Body of pancreas (tissue), 4 donors: ENCODE data around the gene AP3M1.

Experiments used
- POLR2A ChIP-seq, 3 donors: fragments of 450-650 bp; IDR thresholded peaks; one replicate each; pipeline ENCODE4 v1.6.1; 2016; ENCODE audit warnings: antibody characterized with exemption in 3 of 3, mild to moderate bottlenecking in 2 of 3
- TF ChIP-seq, protein P1 (sequence below), 7 experiments: fragments of 450-650 bp in 4 of 7; fragments of 200-600 bp in 3 of 7; sonication (generic) in 3 of 7; IDR thresholded peaks; one replicate each; pipeline ENCODE4 v1.5.1; 2016 to 2019; ENCODE audit warnings: antibody characterized with exemption in 7 of 7

DNA sequence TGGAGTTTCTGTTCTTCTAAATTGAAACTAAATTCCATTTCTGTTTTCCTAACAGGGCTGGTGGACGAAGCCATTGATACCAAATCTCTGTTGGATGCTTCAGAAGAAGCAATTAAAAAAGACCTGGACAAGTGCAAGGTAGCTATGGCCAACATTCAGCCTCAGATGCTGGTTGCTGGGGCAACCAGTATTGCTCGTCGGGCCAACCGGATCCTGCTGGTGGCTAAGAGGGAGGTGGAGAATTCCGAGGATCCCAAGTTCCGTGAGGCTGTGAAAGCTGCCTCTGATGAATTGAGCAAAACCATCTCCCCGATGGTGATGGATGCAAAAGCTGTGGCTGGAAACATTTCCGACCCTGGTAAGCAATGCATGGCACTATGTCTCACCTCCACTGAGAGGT, 45.6 kb downstream of the AP3M1 start:
- no peak for TF ChIP-seq POLR2A (IDR thresholded peaks at IDR 0.05)
- TF ChIP-seq, protein P1, sequence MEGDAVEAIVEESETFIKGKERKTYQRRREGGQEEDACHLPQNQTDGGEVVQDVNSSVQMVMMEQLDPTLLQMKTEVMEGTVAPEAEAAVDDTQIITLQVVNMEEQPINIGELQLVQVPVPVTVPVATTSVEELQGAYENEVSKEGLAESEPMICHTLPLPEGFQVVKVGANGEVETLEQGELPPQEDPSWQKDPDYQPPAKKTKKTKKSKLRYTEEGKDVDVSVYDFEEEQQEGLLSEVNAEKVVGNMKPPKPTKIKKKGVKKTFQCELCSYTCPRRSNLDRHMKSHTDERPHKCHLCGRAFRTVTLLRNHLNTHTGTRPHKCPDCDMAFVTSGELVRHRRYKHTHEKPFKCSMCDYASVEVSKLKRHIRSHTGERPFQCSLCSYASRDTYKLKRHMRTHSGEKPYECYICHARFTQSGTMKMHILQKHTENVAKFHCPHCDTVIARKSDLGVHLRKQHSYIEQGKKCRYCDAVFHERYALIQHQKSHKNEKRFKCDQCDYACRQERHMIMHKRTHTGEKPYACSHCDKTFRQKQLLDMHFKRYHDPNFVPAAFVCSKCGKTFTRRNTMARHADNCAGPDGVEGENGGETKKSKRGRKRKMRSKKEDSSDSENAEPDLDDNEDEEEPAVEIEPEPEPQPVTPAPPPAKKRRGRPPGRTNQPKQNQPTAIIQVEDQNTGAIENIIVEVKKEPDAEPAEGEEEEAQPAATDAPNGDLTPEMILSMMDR (IDR thresholded peaks at IDR 0.05) = no peak
